ENCODE results near the gene ATOH7.

ATOH7 gene

DNA sequence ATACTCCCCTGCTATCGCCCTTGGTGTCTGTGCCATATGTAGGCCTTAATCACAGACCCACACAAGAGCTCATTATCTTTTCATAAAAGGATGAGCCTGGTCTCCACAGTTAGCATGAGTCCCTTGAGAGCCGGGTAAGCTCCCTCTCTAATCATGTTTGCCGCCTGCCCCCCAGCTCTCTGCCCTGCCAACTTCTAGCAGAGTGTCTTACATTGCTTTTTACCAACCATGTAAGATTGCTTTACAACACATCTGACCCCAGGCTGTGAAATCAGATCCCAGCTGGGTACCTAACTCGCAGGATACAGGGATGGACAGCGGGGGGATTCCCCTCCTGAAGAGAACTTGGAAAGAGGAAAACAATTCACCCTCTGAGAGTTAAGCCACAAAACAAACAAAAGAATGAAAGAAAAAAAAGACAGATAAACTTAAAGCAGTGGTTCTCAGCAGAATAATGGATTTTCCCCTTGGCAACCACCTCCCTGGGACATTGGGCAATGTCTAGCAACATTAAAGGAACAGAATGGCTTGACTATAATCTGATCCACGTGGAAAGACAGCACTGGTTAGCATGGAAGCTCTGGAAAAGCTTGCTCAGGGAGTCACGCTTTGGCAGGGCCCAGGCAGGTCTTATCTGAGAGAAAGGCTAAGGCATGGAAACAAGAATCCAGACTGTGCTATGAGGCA is 39.4 kb upstream of the ATOH7 start:
- no peak overlapping the region for H3K4me3 ChIP-seq (ENCODE audit: low read length)
- H3K79me2 ChIP-seq (ENCODE audit: low read length) = no peaks in the 10 kb centered on the region
- H3K36me3 ChIP-seq (replicated peaks; ENCODE audit: insufficient read depth, low read length) = no peaks in the 10 kb centered on the region
- H3K4me2 ChIP-seq (ENCODE audit: low read depth, low read length) = no peak overlapping the region
- DNase-seq = no peak
- H3F3A ChIP-seq (ENCODE audit: insufficient read depth, low read length) = no peaks in the 10 kb centered on the region
- no peaks in the 10 kb centered on the region for H3K9me2 ChIP-seq (replicated peaks; ENCODE audit: insufficient read depth, low read length)
- no peaks in the 10 kb centered on the region for H4K20me1 ChIP-seq (ENCODE audit: insufficient read depth, low read length)
- no peaks in the 10 kb centered on the region for H3K9me3 ChIP-seq (replicated peaks; ENCODE audit: insufficient read depth, low read length)
- H3K27me3 ChIP-seq (replicated peaks; ENCODE audit: insufficient read depth, low read length) = no peaks in the 10 kb centered on the region
- no peak overlapping the region for H3K9ac ChIP-seq (ENCODE audit: low read length)
- H3K27ac ChIP-seq (ENCODE audit: low read length) = no peak overlapping the region
- TF ChIP-seq EZH2phosphoT487 (IDR thresholded peaks at IDR 0.05; ENCODE audit: low read length) = no peak
- no peak for TF ChIP-seq CTCF (IDR thresholded peaks at IDR 0.05; ENCODE audit: low read length)
- no peak for TF ChIP-seq EZH2 (optimal IDR thresholded peaks at IDR 0.05; ENCODE audit: low read depth, low read length)
- H2AFZ ChIP-seq (ENCODE audit: low read length) = no peak overlapping the region
- H3K4me1 ChIP-seq (ENCODE audit: low read length) = no peaks in the 10 kb centered on the region

GRCh38 chr10:68269562-68270290 is 37.8 kb upstream of the ATOH7 start:
- DNase-seq = no peak
- H3K9ac ChIP-seq (ENCODE audit: low read length) = no peak overlapping the region
- no peak overlapping the region for H3K4me3 ChIP-seq (ENCODE audit: low read length)
- no peaks in the 10 kb centered on the region for H3K9me3 ChIP-seq (replicated peaks; ENCODE audit: insufficient read depth, low read length)
- TF ChIP-seq EZH2phosphoT487 (IDR thresholded peaks at IDR 0.05; ENCODE audit: low read length) = no peak
- TF ChIP-seq CTCF (IDR thresholded peaks at IDR 0.05; ENCODE audit: low read length) = no peak
- TF ChIP-seq EZH2 (optimal IDR thresholded peaks at IDR 0.05; ENCODE audit: low read depth, low read length) = no peak
- no peak overlapping the region for H3K27ac ChIP-seq (ENCODE audit: low read length)
- H2AFZ ChIP-seq (ENCODE audit: low read length) = no peak overlapping the region
- H3K4me1 ChIP-seq (ENCODE audit: low read length) = no peaks in the 10 kb centered on the region
- H3K27me3 ChIP-seq (replicated peaks; ENCODE audit: insufficient read depth, low read length) = no peaks in the 10 kb centered on the region
- H3K4me2 ChIP-seq (ENCODE audit: low read depth, low read length) = no peak overlapping the region
- no peaks in the 10 kb centered on the region for H3F3A ChIP-seq (ENCODE audit: insufficient read depth, low read length)
- no peaks in the 10 kb centered on the region for H3K36me3 ChIP-seq (replicated peaks; ENCODE audit: insufficient read depth, low read length)
- no peaks in the 10 kb centered on the region for H4K20me1 ChIP-seq (ENCODE audit: insufficient read depth, low read length)
- H3K9me2 ChIP-seq (replicated peaks; ENCODE audit: insufficient read depth, low read length) = no peaks in the 10 kb centered on the region
- H3K79me2 ChIP-seq (ENCODE audit: low read length) = no peaks in the 10 kb centered on the region

DNA sequence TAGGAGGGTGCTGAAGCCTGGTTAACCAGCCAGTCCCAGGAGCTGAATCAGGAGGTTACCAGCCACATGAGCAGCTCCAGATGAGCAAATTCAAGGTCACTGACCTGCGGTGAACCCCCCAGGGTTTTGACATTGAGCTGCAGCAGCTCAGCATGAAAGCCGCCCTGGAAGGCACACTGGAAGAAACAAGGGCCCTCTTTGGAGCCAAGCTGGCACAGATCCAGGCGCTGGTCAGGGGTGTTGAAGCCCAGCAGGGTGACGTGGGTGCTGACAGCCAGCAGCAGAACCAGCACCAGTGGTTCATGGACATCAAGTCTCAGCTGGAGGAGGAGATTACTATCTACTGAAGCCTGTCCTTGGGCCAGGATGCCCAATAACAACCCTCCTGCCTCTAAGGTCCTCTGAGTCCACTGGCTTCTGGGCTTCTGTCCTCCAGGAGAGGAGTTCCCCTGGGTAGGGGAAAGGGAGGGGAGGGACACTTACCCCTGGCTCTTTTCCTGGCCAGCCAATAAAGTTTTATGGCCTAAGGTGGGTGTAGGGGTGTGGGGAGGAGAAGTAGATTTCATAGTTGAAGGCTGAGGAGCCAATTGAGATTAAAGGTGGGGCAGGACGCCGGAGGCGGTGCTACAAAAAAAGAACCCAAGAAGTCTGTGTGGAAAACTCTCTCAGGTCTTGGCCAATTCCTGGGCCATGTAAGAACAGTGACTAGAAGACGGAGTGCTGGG is 29.4 kb upstream of the ATOH7 start:
- Histone ChIP-seq H3K27me3 (replicated peaks; ENCODE audit: insufficient read depth, low read length) (no peaks in the 10 kb centered on the region), H2AFZ (ENCODE audit: low read length) (no peak overlapping the region), H3K36me3 (replicated peaks; ENCODE audit: insufficient read depth, low read length) (no peaks in the 10 kb centered on the region), H4K20me1 (ENCODE audit: insufficient read depth, low read length) (no peaks in the 10 kb centered on the region), H3K9me3 (replicated peaks; ENCODE audit: insufficient read depth, low read length) (no peaks in the 10 kb centered on the region), H3F3A (ENCODE audit: insufficient read depth, low read length) (no peaks in the 10 kb centered on the region), H3K4me2 (ENCODE audit: low read depth, low read length) (no peak overlapping the region), H3K4me3 (ENCODE audit: low read length) (no peak overlapping the region), H3K4me1 (ENCODE audit: low read length) (no peaks in the 10 kb centered on the region), H3K27ac (ENCODE audit: low read length) (no peak overlapping the region), H3K79me2 (ENCODE audit: low read length) (no peaks in the 10 kb centered on the region), H3K9me2 (replicated peaks; ENCODE audit: insufficient read depth, low read length) (no peaks in the 10 kb centered on the region), H3K9ac (ENCODE audit: low read length) (no peak overlapping the region)
- DNase-seq = no peak
- TF ChIP-seq CTCF (IDR thresholded peaks at IDR 0.05; ENCODE audit: low read length) = no peak
- no peak for TF ChIP-seq EZH2 (optimal IDR thresholded peaks at IDR 0.05; ENCODE audit: low read depth, low read length)
- no peak for TF ChIP-seq EZH2phosphoT487 (IDR thresholded peaks at IDR 0.05; ENCODE audit: low read length)

Measured in MM.1S (cell line).